Measurements from ENCODE around the gene CEP162.
"Not testable (repeated sequence)": the region's sequence is repeated elsewhere in the genome, so short reads cannot be mapped to it uniquely, and the experiment has no call there.

CEP162 gene

DNA sequence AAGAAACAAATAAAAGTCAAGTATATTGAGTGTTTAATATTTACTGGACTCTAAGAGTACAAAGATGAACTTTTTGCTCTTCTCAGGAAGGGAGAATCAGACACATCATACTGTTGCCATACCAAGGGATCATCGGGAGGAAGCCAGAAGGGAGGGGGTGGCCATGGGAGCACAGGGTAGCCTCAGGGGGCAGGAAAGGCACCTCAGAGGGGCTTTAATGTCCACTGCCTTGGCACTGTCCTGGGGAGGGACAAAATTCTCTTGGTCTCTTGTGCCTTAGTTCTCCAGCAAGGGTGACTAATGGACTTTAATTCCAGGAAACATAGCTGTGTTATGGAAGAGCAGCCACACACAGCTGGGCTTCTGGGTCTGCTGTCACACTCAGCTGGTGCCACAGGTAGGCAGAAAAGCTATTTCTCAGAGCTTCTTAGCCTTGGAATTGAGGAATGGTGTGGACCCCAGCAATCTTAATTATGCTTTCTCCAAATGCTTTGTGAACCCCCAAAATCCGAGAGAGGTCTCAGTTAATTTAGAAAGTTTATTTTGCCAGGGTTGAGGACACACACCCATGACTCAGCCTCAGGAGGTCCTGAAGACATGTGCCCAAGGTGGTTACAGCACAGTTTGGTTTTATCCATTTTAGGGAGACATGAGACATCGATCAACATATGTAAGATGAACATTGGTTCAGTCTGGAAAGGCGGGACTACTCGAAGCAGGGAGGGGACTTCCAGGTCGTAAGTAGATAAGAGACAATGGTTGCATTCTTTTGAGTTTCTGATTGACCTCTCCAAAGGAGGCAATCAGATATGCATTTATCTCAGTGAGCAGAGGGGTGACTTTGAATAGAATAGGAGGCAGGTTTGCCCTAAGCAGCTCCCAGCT is 140.7 kb downstream of the CEP162 start:
- peak; percentile 51 for DNase-seq (ENCODE audit: low spot score)

DNA sequence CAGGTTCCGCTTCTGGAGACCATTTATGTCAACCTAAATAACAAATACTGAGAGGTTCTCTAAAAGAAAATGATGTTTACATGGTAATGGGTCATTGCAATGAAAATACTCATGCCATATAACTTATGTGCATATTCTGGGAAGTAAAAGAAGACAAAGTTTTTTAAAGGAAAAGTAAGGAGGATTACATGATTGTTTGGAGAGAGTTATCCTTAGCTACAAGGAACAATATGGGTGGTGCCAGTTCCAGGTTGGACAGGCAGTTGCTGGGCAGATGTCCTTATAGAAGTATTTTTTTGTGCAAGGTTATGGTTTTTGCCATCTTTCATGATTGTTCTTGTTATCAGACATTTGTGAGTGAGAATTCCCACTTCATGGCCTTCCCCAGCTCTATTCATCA is 141.4 kb downstream of the CEP162 start:
- DNase-seq (ENCODE audit: low spot score), result no peak

DNA sequence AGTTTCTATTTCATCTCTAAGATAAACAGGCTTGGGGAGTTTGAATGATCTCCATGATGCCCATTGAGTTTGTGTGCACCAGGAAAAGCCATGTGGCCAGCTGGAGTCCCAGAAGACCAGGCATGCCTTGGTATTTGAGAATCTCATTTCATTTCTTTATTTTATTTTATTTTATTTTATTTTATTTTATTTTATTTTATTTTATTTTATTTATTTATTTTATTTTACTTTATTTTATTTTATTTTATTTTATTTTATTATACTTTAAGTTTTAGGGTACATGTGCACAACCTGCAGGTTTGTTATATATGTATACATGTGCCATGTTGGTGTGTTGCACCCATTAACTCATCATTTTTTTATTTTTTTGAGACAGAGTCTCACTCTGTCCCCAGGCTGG is 142.7 kb downstream of the CEP162 start:
- not testable (repeated sequence) for DNase-seq (ENCODE audit: low spot score)

DNA sequence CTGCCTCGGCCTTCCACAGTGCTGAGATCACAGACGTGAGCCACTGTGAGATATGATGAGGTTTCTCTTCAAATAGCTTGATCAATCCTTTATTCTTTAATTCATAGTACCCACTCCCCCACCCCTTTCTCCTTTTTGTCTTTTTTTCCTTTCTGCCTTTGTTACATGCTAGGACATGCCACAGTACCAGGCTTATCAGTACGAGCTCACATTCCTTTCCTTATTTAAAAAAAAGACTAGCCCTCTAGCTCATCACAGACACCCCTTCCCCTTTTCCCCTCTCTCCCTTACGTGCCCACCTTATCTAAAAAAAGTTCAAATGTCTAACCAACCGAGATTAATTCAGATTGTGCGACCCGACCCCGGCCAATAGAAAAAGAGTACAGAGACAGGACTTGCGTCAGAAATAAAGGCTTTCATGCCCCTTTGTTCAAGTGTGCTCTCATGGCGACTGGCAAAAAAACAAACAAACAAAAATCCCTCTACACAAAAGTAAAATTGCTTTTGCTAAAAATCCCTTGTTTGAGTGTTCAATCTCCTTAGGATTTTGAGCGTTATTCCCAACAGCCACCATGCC is 144.7 kb downstream of the CEP162 start:
- no peak for DNase-seq (ENCODE audit: low spot score)

DNA sequence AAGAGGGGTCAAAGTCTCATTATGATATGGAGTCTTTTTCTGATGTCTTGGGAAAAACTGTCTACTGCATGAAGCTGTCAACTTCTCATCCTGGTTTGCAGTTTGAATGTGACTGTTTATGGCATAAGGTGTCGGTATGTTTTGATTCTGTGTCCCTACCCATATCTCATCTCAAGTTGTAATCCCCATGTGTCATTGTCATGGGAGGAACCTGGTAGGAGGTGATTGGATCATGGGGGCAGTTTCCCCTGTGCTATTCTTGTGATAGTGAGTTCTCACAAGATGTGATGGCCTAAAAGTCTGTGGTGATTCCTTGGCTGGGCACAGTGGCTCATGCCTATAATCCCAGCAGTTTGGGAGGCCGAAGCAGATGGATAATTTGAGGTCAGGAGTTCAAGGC is 146.2 kb downstream of the CEP162 start:
- no peak for DNase-seq (ENCODE audit: low spot score)

DNA sequence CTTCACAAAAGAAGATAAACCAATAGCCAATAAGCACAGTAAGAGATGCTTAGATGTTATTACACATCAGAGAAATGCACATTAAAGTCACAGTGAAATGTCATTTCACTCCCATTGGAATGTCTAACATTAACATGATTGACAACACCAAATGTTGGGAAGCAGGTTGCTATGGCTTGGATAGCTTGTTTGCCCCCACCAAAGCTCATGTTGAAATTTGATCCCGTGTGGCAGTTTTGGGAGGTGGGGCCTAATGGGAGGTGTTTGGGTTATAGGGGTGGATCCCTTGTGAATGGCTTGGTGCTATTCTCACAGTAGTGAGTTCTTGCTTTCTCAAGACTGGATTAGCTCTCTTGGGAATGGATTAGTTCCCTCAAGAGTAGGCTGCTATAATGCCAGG is 149.1 kb downstream of the CEP162 start:
- DNase-seq (ENCODE audit: low spot score), result no peak

DNA sequence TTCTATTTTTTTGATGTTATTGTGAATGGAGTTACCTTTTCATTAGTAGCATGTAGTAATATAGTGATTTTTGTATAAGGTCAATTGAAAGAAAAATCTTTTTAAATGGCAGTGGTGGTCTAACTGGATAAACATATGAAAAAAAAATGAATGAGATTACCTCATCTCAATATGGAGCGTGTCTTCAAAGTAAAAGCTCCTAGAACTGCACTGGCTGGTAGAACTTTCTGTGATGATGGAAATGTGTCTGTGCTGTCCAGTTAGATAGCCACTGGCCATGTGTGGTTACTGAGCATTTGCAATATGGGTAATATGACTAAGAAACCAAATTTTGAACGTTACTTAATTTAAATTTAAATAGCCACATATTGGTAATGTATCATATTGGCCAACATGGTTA is 149.8 kb downstream of the CEP162 start:
- DNase-seq (ENCODE audit: low spot score), result no peak

DNA sequence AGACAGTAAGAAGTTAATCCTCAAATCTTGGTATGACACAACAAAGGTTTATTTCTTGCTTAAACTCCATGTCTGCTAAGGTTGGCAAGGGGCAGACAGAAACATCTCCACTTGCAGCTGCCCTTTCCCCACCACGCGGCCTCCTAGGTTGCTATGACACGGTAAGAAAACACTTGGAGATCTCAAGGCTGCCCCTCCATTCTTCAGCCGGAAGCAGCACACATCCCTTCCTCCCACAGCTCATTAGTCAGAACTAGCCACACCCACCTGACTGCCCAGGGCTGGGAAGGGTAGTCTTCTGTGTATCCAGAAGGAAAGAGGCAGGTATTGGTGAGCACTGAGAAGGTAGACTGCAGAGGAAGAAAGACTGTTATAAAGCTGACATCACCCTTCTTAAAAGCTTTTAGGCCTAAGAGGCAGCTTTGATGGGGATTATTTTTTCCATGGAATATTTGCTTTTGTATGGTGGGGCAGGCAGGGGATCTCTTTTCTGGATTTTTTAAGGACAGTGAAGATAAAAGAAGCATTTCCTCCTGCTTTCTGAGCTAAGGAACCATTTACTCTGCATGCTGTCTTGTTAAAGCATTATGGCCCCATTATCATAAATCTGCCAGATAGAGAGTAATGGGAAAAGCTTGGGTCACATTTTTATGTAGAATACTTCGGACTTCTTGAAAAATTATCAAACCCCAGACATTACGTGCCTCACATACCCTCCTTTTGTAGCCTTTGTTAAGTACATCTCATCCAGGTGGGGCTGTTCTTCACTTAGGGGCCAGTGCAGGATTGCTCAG is 152.3 kb downstream of the CEP162 start:
- peak; percentile 74 for DNase-seq (ENCODE audit: low spot score)
